ENCODE results near the gene TPR. TPM values are rescaled to one million over a fixed set of nuclear protein-coding genes. Genes with fewer than 3 reads are reported as not detected.

Gene TPR
- polyA plus RNA-seq, 1 of the 3 experiments (the other 2 are of a cell fraction): 37.5 TPM

GRCh38 chr1:186299570-186299969 lies 75.5 kb downstream of the TPR start (continued):
- TF ChIP-seq GATA2 (CRISPR knock-in tag; IDR thresholded peaks at IDR 0.05) (no peak), FOXM1 (IDR thresholded peaks at IDR 0.05; ENCODE audit: low read depth) (no peak), MXI1 (IDR thresholded peaks at IDR 0.05; ENCODE audit: low read depth, low read length) (no peak), GABPA (IDR thresholded peaks at IDR 0.05; ENCODE audit: low read depth) (no peak), RFX5 (IDR thresholded peaks at IDR 0.05; ENCODE audit: low read length) (no peak), EP300 (IDR thresholded peaks at IDR 0.05; ENCODE audit: borderline replicate concordance in 1 of 2, low read depth in 1 of 2, low read length in 1 of 2) (no peak)
- TF ChIP-seq, protein P1, sequence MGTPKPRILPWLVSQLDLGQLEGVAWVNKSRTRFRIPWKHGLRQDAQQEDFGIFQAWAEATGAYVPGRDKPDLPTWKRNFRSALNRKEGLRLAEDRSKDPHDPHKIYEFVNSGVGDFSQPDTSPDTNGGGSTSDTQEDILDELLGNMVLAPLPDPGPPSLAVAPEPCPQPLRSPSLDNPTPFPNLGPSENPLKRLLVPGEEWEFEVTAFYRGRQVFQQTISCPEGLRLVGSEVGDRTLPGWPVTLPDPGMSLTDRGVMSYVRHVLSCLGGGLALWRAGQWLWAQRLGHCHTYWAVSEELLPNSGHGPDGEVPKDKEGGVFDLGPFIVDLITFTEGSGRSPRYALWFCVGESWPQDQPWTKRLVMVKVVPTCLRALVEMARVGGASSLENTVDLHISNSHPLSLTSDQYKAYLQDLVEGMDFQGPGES (IDR thresholded peaks at IDR 0.05; ENCODE audit: low read depth, low read length): no peak

- H3K4me3 ChIP-seq (ENCODE audit: low read depth in 2 of 2, low read length in 1 of 2): no peak overlapping the region
- no peaks in the 10 kb centered on the region for H3K9me3 ChIP-seq
- H3K4me1 ChIP-seq (ENCODE audit: control insufficient read depth in 1 of 2, insufficient read depth in 2 of 2, low read depth in 1 of 2, low read length in 1 of 2): no peaks in the 10 kb centered on the region; a peak in 1 of 4 replicates
- no peak overlapping the region for H3K9ac ChIP-seq
- ChIA-PET POLR2A (no interaction called here), CTCF (no interaction called here)
- no peak for DNase-seq
- TF ChIP-seq YY1 (IDR thresholded peaks at IDR 0.05; ENCODE audit: low read depth) (no peak), GABPA (IDR thresholded peaks at IDR 0.05; ENCODE audit: low read depth) (no peak), GATA2 (CRISPR knock-in tag; IDR thresholded peaks at IDR 0.05) (no peak), RFX5 (IDR thresholded peaks at IDR 0.05; ENCODE audit: low read length) (no peak), REST (IDR thresholded peaks at IDR 0.05; ENCODE audit: low read depth, low read length) (no peak), TEAD4 (IDR thresholded peaks at IDR 0.05; ENCODE audit: borderline replicate concordance, insufficient read depth) (no peak), RAD21 (IDR thresholded peaks at IDR 0.05; ENCODE audit: low read length) (no peak), FOXJ3 (CRISPR knock-in tag; IDR thresholded peaks at IDR 0.05) (no peak), MEF2A (IDR thresholded peaks at IDR 0.05; ENCODE audit: borderline replicate concordance, low read depth) (no peak), JUND (IDR thresholded peaks at IDR 0.05) (no peak), FOSL2 (IDR thresholded peaks at IDR 0.05; ENCODE audit: borderline replicate concordance, low read depth) (no peak), POLR2AphosphoS5 (IDR thresholded peaks at IDR 0.05; ENCODE audit: low read depth, low read length) (no peak), ELF1 (IDR thresholded peaks at IDR 0.05) (no peak), CHD2 (IDR thresholded peaks at IDR 0.05; ENCODE audit: low read length, partially characterized antibody) (no peak), TAF1 (IDR thresholded peaks at IDR 0.05; ENCODE audit: borderline replicate concordance, low read depth, low read length) (no peak)
- TF ChIP-seq, protein P2, sequence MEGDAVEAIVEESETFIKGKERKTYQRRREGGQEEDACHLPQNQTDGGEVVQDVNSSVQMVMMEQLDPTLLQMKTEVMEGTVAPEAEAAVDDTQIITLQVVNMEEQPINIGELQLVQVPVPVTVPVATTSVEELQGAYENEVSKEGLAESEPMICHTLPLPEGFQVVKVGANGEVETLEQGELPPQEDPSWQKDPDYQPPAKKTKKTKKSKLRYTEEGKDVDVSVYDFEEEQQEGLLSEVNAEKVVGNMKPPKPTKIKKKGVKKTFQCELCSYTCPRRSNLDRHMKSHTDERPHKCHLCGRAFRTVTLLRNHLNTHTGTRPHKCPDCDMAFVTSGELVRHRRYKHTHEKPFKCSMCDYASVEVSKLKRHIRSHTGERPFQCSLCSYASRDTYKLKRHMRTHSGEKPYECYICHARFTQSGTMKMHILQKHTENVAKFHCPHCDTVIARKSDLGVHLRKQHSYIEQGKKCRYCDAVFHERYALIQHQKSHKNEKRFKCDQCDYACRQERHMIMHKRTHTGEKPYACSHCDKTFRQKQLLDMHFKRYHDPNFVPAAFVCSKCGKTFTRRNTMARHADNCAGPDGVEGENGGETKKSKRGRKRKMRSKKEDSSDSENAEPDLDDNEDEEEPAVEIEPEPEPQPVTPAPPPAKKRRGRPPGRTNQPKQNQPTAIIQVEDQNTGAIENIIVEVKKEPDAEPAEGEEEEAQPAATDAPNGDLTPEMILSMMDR (IDR thresholded peaks at IDR 0.05): no peak
- WGBS (ENCODE audit: low lambda C conversion rate): 88% methylated on average over 1 of the region's 1 CpG
- no peaks in the 10 kb centered on the region for H4K20me1 ChIP-seq (ENCODE audit: insufficient read depth)
- H2AFZ ChIP-seq (ENCODE audit: low read depth): no peak overlapping the region
- no peaks in the 10 kb centered on the region for H3K79me2 ChIP-seq (ENCODE audit: insufficient read depth)
- H3F3A ChIP-seq (replicated peaks; ENCODE audit: insufficient read depth): no peaks in the 10 kb centered on the region
- no peaks in the 10 kb centered on the region for H3K9me2 ChIP-seq
- H3K36me3 ChIP-seq (replicated peaks in 1 of 2; ENCODE audit: control insufficient read depth in 1 of 2, insufficient read depth in 2 of 2, low read length in 1 of 2): no peaks in the 10 kb centered on the region
- H3K27me3 ChIP-seq (ENCODE audit: insufficient read depth): no peaks in the 10 kb centered on the region; the same call in 1 of the 2 replicates
- H3K27ac ChIP-seq (ENCODE audit: low read depth in 2 of 2, low read length in 1 of 2): no peak overlapping the region
- H3K4me2 ChIP-seq: no peak overlapping the region
These were observed 76.2 kb downstream of the TPR start for GRCh38 chr1:186298851-186299250.
